ENCODE results near the gene SH3GL3. TPM values are rescaled to one million over a fixed set of nuclear protein-coding genes. Genes with fewer than 3 reads are reported as not detected.

Gene SH3GL3
- polyA plus RNA-seq, 1 of the 3 experiments (the other 2 are of a cell fraction): not detected

GRCh38 chr15:83565138-83565537 is 118.0 kb downstream of the SH3GL3 start:
- no peaks in the 10 kb centered on the region for H3K9me3 ChIP-seq
- DNase-seq: no peak
- no peak overlapping the region for H3K9ac ChIP-seq
- no peaks in the 10 kb centered on the region for H3K4me1 ChIP-seq (ENCODE audit: control insufficient read depth in 1 of 2, insufficient read depth in 2 of 2, low read depth in 1 of 2, low read length in 1 of 2)
- no peaks in the 10 kb centered on the region for H3K36me3 ChIP-seq (replicated peaks in 1 of 2; ENCODE audit: control insufficient read depth in 1 of 2, insufficient read depth in 2 of 2, low read length in 1 of 2)
- H3K4me3 ChIP-seq (ENCODE audit: low read depth in 2 of 2, low read length in 1 of 2): no peak overlapping the region
- H3K27ac ChIP-seq (ENCODE audit: low read depth in 2 of 2, low read length in 1 of 2): no peak overlapping the region
- WGBS (ENCODE audit: low lambda C conversion rate): 20% methylated on average over 3 of the region's 3 CpGs
- H3K9me2 ChIP-seq: no peaks in the 10 kb centered on the region
- H3K27me3 ChIP-seq (ENCODE audit: insufficient read depth): no peaks in the 10 kb centered on the region
- ChIA-PET CTCF (interaction anchor here (0.7 to 7.6 kb wide), 21 partner anchors 9 to 470 kb away, joined by 3 to 63 read pairs (median 5); partner anchors contain the start of gene SH3GL3), POLR2A (no interaction called here)
- no peak overlapping the region for H2AFZ ChIP-seq (ENCODE audit: low read depth)
- no peaks in the 10 kb centered on the region for H4K20me1 ChIP-seq (ENCODE audit: insufficient read depth)
- no peaks in the 10 kb centered on the region for H3K79me2 ChIP-seq (ENCODE audit: insufficient read depth)
- no peak overlapping the region for H3K4me2 ChIP-seq
- TF ChIP-seq TEAD4 (IDR thresholded peaks at IDR 0.05; ENCODE audit: borderline replicate concordance, insufficient read depth): no peak
- no peak for TF ChIP-seq JUND (IDR thresholded peaks at IDR 0.05)
- TF ChIP-seq SMC3 (IDR thresholded peaks at IDR 0.05; ENCODE audit: low read depth, low read length): no peak
- no peak for TF ChIP-seq FOXM1 (IDR thresholded peaks at IDR 0.05; ENCODE audit: low read depth)
- no peak for TF ChIP-seq RXRA (IDR thresholded peaks at IDR 0.05; ENCODE audit: borderline replicate concordance, low read depth)
- TF ChIP-seq, protein P1, sequence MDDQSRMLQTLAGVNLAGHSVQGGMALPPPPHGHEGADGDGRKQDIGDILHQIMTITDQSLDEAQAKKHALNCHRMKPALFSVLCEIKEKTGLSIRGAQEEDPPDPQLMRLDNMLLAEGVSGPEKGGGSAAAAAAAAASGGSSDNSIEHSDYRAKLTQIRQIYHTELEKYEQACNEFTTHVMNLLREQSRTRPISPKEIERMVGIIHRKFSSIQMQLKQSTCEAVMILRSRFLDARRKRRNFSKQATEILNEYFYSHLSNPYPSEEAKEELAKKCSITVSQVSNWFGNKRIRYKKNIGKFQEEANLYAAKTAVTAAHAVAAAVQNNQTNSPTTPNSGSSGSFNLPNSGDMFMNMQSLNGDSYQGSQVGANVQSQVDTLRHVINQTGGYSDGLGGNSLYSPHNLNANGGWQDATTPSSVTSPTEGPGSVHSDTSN (IDR thresholded peaks at IDR 0.05): no peak
- no peaks in the 10 kb centered on the region for H3F3A ChIP-seq (replicated peaks; ENCODE audit: insufficient read depth)

DNA sequence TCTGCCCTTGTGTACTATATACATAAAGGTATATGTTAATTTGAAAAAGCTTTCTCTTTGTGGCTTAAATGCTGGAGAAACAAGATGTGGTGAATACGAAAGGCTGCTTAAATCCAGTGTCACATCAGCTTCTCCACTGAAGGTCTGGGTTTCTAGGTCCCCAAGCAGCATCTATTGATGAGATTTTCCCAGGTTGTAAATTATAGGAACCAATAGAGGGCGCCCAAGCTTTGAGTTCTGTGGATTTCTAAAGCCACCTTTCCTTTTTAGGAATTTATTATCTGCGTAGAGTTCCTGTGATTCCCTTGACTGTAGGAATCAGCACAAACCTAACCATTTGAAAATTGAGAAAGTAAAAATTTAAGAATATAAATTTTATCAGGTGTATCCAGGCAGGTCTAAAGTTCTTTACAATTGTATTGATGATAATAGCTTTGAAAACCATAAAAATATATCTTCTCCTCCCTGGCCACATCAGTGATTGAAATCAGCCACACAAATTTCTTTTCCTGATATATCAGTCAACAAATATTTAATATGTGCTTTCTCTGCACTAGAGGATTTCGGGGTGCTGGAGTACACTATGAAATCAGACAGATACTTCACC is 118.5 kb downstream of the SH3GL3 start:
- H3K4me3 ChIP-seq (ENCODE audit: low read depth in 2 of 2, low read length in 1 of 2): no peak overlapping the region; a peak in 1 of 4 replicates
- no peaks in the 10 kb centered on the region for H3K9me3 ChIP-seq
- H3K27ac ChIP-seq (ENCODE audit: low read depth in 2 of 2, low read length in 1 of 2): no peak overlapping the region
- H3K27me3 ChIP-seq (ENCODE audit: insufficient read depth): no peaks in the 10 kb centered on the region
- WGBS (ENCODE audit: low lambda C conversion rate): 3% methylated on average over 4 of the region's 4 CpGs
- no peak overlapping the region for H2AFZ ChIP-seq (ENCODE audit: low read depth)
- no peaks in the 10 kb centered on the region for H3K9me2 ChIP-seq
- no peaks in the 10 kb centered on the region for H3K36me3 ChIP-seq (replicated peaks in 1 of 2; ENCODE audit: control insufficient read depth in 1 of 2, insufficient read depth in 2 of 2, low read length in 1 of 2)
- ChIA-PET POLR2A (no interaction called here), CTCF (interaction anchor here (0.6 to 7.6 kb wide), 24 partner anchors 8 to 470 kb away, joined by 3 to 63 read pairs (median 4); partner anchors contain the start of gene SH3GL3)
- H3F3A ChIP-seq (replicated peaks; ENCODE audit: insufficient read depth): no peaks in the 10 kb centered on the region
- peak; percentile 25 for DNase-seq
- TF ChIP-seq CHD2 (IDR thresholded peaks at IDR 0.05; ENCODE audit: low read length, partially characterized antibody) (no peak), CTCF (IDR thresholded peaks at IDR 0.05) (peak; percentile 75), SMC3 (IDR thresholded peaks at IDR 0.05; ENCODE audit: low read depth, low read length) (peak; percentile 16; the same call in 1 of the 2 replicates), RAD21 (IDR thresholded peaks at IDR 0.05; ENCODE audit: low read length) (peak; percentile 66)
- no peaks in the 10 kb centered on the region for H4K20me1 ChIP-seq (ENCODE audit: insufficient read depth)
- H3K4me1 ChIP-seq (ENCODE audit: control insufficient read depth in 1 of 2, insufficient read depth in 2 of 2, low read depth in 1 of 2, low read length in 1 of 2): no peaks in the 10 kb centered on the region
- no peaks in the 10 kb centered on the region for H3K79me2 ChIP-seq (ENCODE audit: insufficient read depth)
- no peak overlapping the region for H3K4me2 ChIP-seq
- no peak overlapping the region for H3K9ac ChIP-seq

Data from SK-N-SH (cell line).